Naive thymus-derived CD4-positive, alpha-beta T cell (primary cell): ENCODE data around the gene TMEM132D. TPM values are rescaled to one million over a fixed set of nuclear protein-coding genes. Genes with fewer than 3 reads are reported as not detected.

Experiments
- ATAC-seq: fragments of 150-1000 bp; cut with Tn5 transposase; 2 replicates; pipeline ENCODE4 v1.10.0; 2021; ENCODE audit warnings: mild to moderate bottlenecking, moderate library complexity
- CTCF ChIA-PET: fragments of 350-600 bp; sonication (Branson Sonifier 250); formaldehyde crosslinking; loops from one replicate; lab custom pipeline; 2021; ENCODE audit warnings: antibody characterized with exemption; lab: Charles Lee
- POLR2A ChIA-PET: fragments of 350-600 bp; sonication (Branson Sonifier 250); formaldehyde crosslinking; loops from one replicate; lab custom pipeline; 2021; ENCODE audit warnings: antibody characterized with exemption, inconsistent platforms; lab: Charles Lee
- DNase-seq, 9 donors: peaks; one replicate each; pipeline versions ENCODE4 v3.0.0 to v3.0.0-alpha.2; 2020 to 2022; ENCODE audit warnings: mixed read lengths in 1 of 9
- H3K27ac ChIP-seq: one replicate; pipeline ENCODE4 v1.7.0; 2013; ENCODE audit warnings: mild to moderate bottlenecking, low read depth, low read length, moderate library complexity
- H3K27me3 ChIP-seq, 2 donors: one replicate each; pipeline ENCODE4 v1.7.0; 2013; ENCODE audit warnings: low read length in 2 of 2, mild to moderate bottlenecking in 2 of 2, moderate library complexity in 2 of 2; ENCODE audit not compliant: control insufficient read depth in 2 of 2, insufficient read depth in 2 of 2
- H3K36me3 ChIP-seq, 3 experiments: 1 replicate in 2 of 3; 2 replicates in 1 of 3; pipeline ENCODE4 v1.7.0; 2013; ENCODE audit warnings: low read length in 3 of 3, mild to moderate bottlenecking in 3 of 3, moderate library complexity in 1 of 3; ENCODE audit not compliant: insufficient read depth in 3 of 3, control insufficient read depth in 2 of 3
- H3K4me1 ChIP-seq, 2 donors: one replicate each; pipeline ENCODE4 v1.7.0; 2013; ENCODE audit warnings: low read length in 2 of 2, mild to moderate bottlenecking in 2 of 2, moderate library complexity in 1 of 2; ENCODE audit not compliant: control insufficient read depth in 2 of 2, insufficient read depth in 2 of 2
- H3K4me3 ChIP-seq: 2 replicates; pipeline ENCODE4 v1.7.0; 2013; ENCODE audit warnings: mild to moderate bottlenecking, low read length
- H3K9me3 ChIP-seq, 3 experiments: 1 replicate in 2 of 3; 2 replicates in 1 of 3; pipeline ENCODE4 v1.7.0; 2013; ENCODE audit warnings: low read length in 3 of 3; ENCODE audit not compliant: control insufficient read depth in 2 of 3
- H3K27ac Mint-ChIP-seq, 9 donors: one replicate each; pipeline ENCODE4 v1.8.0; 2020 to 2022; ENCODE audit warnings: mixed read lengths in 9 of 9, mild to moderate bottlenecking in 8 of 9, moderate library complexity in 5 of 9, inconsistent platforms in 2 of 9
- H3K27me3 Mint-ChIP-seq, 5 donors: one replicate each; pipeline ENCODE4 v1.8.0; 2021 to 2022; ENCODE audit warnings: mixed read lengths in 5 of 5, mild to moderate bottlenecking in 1 of 5
- H3K36me3 Mint-ChIP-seq, 5 donors: one replicate each; pipeline ENCODE4 v1.8.0; 2020 to 2022; ENCODE audit warnings: mixed read lengths in 5 of 5, mild to moderate bottlenecking in 3 of 5, inconsistent platforms in 1 of 5
- H3K4me1 Mint-ChIP-seq, 7 donors: one replicate each; pipeline ENCODE4 v1.8.0; 2020 to 2022; ENCODE audit warnings: mixed read lengths in 7 of 7, mild to moderate bottlenecking in 3 of 7, inconsistent platforms in 1 of 7
- H3K4me3 Mint-ChIP-seq, 10 donors: one replicate each; pipeline ENCODE4 v1.8.0; 2020 to 2022; ENCODE audit warnings: mild to moderate bottlenecking in 10 of 10, mixed read lengths in 10 of 10, moderate library complexity in 6 of 10, inconsistent platforms in 2 of 10
- H3K9me3 Mint-ChIP-seq, 11 donors: one replicate each; pipeline ENCODE4 v1.8.0; 2020 to 2022; ENCODE audit warnings: mixed read lengths in 11 of 11, mild to moderate bottlenecking in 4 of 11, inconsistent platforms in 1 of 11, moderate library complexity in 1 of 11
- intact Hi-C, 2 donors: fragments of 100-400 bp; cut with micrococcal nuclease; formaldehyde crosslinking; loops; one replicate each; pipeline ENCODE4 v1.15.1; 2023
- polyA plus RNA-seq, 2 donors: library from polyadenylated mRNA; unstranded; fragments of 300-500 nt; fragmentation: Illumina TruSeq; gene quantifications; one replicate each; pipeline ENCODE4 v1.2.3, GENCODE V29; 2021
- total RNA-seq, 6 experiments: library from RNA in 5 of 6; stranded (reverse) in 5 of 6; gene quantifications; 1 replicate in 5 of 6; 2 replicates in 1 of 6; pipeline ENCODE4 v1.2.3 and lab custom pipeline; 2021 to 2026

TMEM132D gene
- total and polyA plus RNA-seq, 7 experiments from 2014 or later = not detected

- Mint-ChIP-seq H3K4me3 (no peak overlapping the region), H3K9me3 (peaks cover 0 to 21% (median 8%) of the 10 kb centered on the region in 11 donors), H3K36me3 (no peaks in the 10 kb centered on the region), H3K4me1 (no peaks in the 10 kb centered on the region), H3K27me3 (peaks cover 0 to 3% (median 0%) of the 10 kb centered on the region in 5 donors), H3K27ac (no peak overlapping the region)
- Histone ChIP-seq H3K4me3 (no peak overlapping the region), H3K27me3 (no peaks in the 10 kb centered on the region), H3K4me1 (no peaks in the 10 kb centered on the region), H3K27ac (no peak overlapping the region), H3K9me3 (peaks cover 0 to 12% (median 0%) of the 10 kb centered on the region in 3 experiments), H3K36me3 (no peaks in the 10 kb centered on the region)
- intact Hi-C loops = no loop called here
- ChIA-PET CTCF (no interaction called here), POLR2A (no interaction called here)
- ATAC-seq = no peak
- no peak for DNase-seq
These were observed 742.3 kb downstream of the TMEM132D start for GRCh38 chr12:129161511-129161910.

- H3K9me3 Mint-ChIP-seq = peaks cover 0 to 21% (median 8%) of the 10 kb centered on the region in 11 donors
- peaks cover 0 to 3% (median 0%) of the 10 kb centered on the region in 5 donors for H3K27me3 Mint-ChIP-seq
- POLR2A ChIA-PET = no interaction called here
- peaks cover 0 to 12% (median 0%) of the 10 kb centered on the region in 3 experiments for H3K9me3 ChIP-seq
- H3K4me3 ChIP-seq = no peak overlapping the region
- no peak overlapping the region for H3K27ac Mint-ChIP-seq
- DNase-seq (no peak), ATAC-seq (no peak)
- H3K27me3 ChIP-seq = no peaks in the 10 kb centered on the region
- no peak overlapping the region for H3K4me3 Mint-ChIP-seq
- no peaks in the 10 kb centered on the region for H3K4me1 Mint-ChIP-seq
- intact Hi-C loops = no loop called here
- CTCF ChIA-PET = no interaction called here
- no peaks in the 10 kb centered on the region for H3K4me1 ChIP-seq
- H3K27ac ChIP-seq = no peak overlapping the region
- H3K36me3 Mint-ChIP-seq = no peaks in the 10 kb centered on the region
- no peaks in the 10 kb centered on the region for H3K36me3 ChIP-seq
These were observed 743.5 kb downstream of the TMEM132D start for GRCh38 chr12:129160282-129160681.

GRCh38 chr12:129152351-129153104 lies 751.3 kb downstream of the TMEM132D start:
- Histone ChIP-seq H3K9me3 (no peaks in the 10 kb centered on the region), H3K4me3 (no peak overlapping the region), H3K36me3 (no peaks in the 10 kb centered on the region), H3K27ac (no peak overlapping the region), H3K4me1 (no peaks in the 10 kb centered on the region), H3K27me3 (no peaks in the 10 kb centered on the region)
- no peak overlapping the region for H3K4me3 Mint-ChIP-seq
- no peaks in the 10 kb centered on the region for H3K4me1 Mint-ChIP-seq
- no peaks in the 10 kb centered on the region for H3K36me3 Mint-ChIP-seq
- no peak for ATAC-seq
- H3K27me3 Mint-ChIP-seq = peaks cover 0 to 7% (median 5%) of the 10 kb centered on the region in 5 donors
- no peak overlapping the region for H3K27ac Mint-ChIP-seq
- H3K9me3 Mint-ChIP-seq = peaks cover 0 to 6% (median 1%) of the 10 kb centered on the region in 11 donors
- intact Hi-C loops = no loop called here
- DNase-seq = no peak
- ChIA-PET CTCF (no interaction called here), POLR2A (no interaction called here)

- H3K27me3 ChIP-seq = no peaks in the 10 kb centered on the region
- no peaks in the 10 kb centered on the region for H3K4me1 ChIP-seq
- no peaks in the 10 kb centered on the region for H3K36me3 ChIP-seq
- H3K4me1 Mint-ChIP-seq = no peaks in the 10 kb centered on the region
- H3K4me3 Mint-ChIP-seq = no peak overlapping the region
- H3K9me3 Mint-ChIP-seq = peaks cover 0 to 10% (median 2%) of the 10 kb centered on the region in 11 donors
- peaks cover 0 to 15% (median 5%) of the 10 kb centered on the region in 5 donors for H3K27me3 Mint-ChIP-seq
- H3K27ac ChIP-seq = no peak overlapping the region
- peaks cover 0 to 5% (median 0%) of the 10 kb centered on the region in 5 donors for H3K36me3 Mint-ChIP-seq
- POLR2A ChIA-PET = no interaction called here
- ATAC-seq = no peak
- no peak for DNase-seq
- intact Hi-C loops = no loop called here
- no peaks in the 10 kb centered on the region for H3K9me3 ChIP-seq
- CTCF ChIA-PET = no interaction called here
- no peak overlapping the region for H3K27ac Mint-ChIP-seq
- no peak overlapping the region for H3K4me3 ChIP-seq
These were observed 753.1 kb downstream of the TMEM132D start for GRCh38 chr12:129150721-129151120.

GRCh38 chr12:129145381-129145780 lies 758.4 kb downstream of the TMEM132D start:
- no peaks in the 10 kb centered on the region for H3K4me1 ChIP-seq
- POLR2A ChIA-PET = interaction anchor here (0.7 kb wide), 1 partner anchor 14 kb away, joined by 8 read pairs; no protein-coding TSS in a partner anchor
- Mint-ChIP-seq H3K9me3 (peaks cover 0 to 10% (median 2%) of the 10 kb centered on the region in 11 donors), H3K4me3 (no peak overlapping the region), H3K4me1 (peaks cover 0 to 2% (median 0%) of the 10 kb centered on the region in 7 donors), H3K27me3 (peaks cover 0 to 9% (median 0%) of the 10 kb centered on the region in 5 donors), H3K36me3 (peaks cover 0 to 5% (median 0%) of the 10 kb centered on the region in 5 donors), H3K27ac (no peak overlapping the region)
- H3K36me3 ChIP-seq = no peaks in the 10 kb centered on the region
- intact Hi-C loops = no loop called here
- H3K27ac ChIP-seq = no peak overlapping the region
- CTCF ChIA-PET = no interaction called here
- no peak overlapping the region for H3K4me3 ChIP-seq
- DNase-seq = no peak
- no peak for ATAC-seq
- H3K27me3 ChIP-seq = no peaks in the 10 kb centered on the region
- no peaks in the 10 kb centered on the region for H3K9me3 ChIP-seq

GRCh38 chr12:129138776-129139175 lies 765.0 kb downstream of the TMEM132D start:
- no peak overlapping the region for H3K27ac ChIP-seq
- H3K4me3 Mint-ChIP-seq = no peak overlapping the region
- CTCF ChIA-PET = no interaction called here

More at GRCh38 chr12:129138776-129139175, 765.0 kb downstream of the TMEM132D start:
- H3K27me3 Mint-ChIP-seq = peaks cover 0 to 5% (median 0%) of the 10 kb centered on the region in 5 donors
- POLR2A ChIA-PET = no interaction called here
- ATAC-seq (no peak), DNase-seq (no peak)
- no peak overlapping the region for H3K27ac Mint-ChIP-seq
- H3K9me3 ChIP-seq = no peaks in the 10 kb centered on the region
- H3K4me1 Mint-ChIP-seq = no peaks in the 10 kb centered on the region
- peaks cover 0 to 3% (median 0%) of the 10 kb centered on the region in 11 donors for H3K9me3 Mint-ChIP-seq
- no peak overlapping the region for H3K4me3 ChIP-seq
- no peaks in the 10 kb centered on the region for H3K4me1 ChIP-seq
- H3K27me3 ChIP-seq = no peaks in the 10 kb centered on the region
- intact Hi-C loops = no loop called here
- no peaks in the 10 kb centered on the region for H3K36me3 Mint-ChIP-seq
- no peaks in the 10 kb centered on the region for H3K36me3 ChIP-seq
